HUES64 (cell line): Measurements from ENCODE around the gene MAL.

Experiments
- H3K27ac ChIP-seq: 2 replicates; pipeline ENCODE4 v1.7.0; 2013; ENCODE audit warnings: low read depth, low read length, inconsistent platforms
- H3K27me3 ChIP-seq: 2 replicates; pipeline ENCODE4 v1.6.1; 2013; ENCODE audit warnings: mild to moderate bottlenecking, low read length; ENCODE audit not compliant: insufficient read depth
- H3K36me3 ChIP-seq: 2 replicates; pipeline ENCODE4 v1.6.1; 2013; ENCODE audit warnings: mild to moderate bottlenecking, low read length; ENCODE audit not compliant: insufficient read depth
- H3K4me1 ChIP-seq: 2 replicates; pipeline ENCODE4 v1.6.1; 2013; ENCODE audit warnings: mild to moderate bottlenecking, low read length, moderate library complexity; ENCODE audit not compliant: insufficient read depth
- H3K4me3 ChIP-seq: 2 replicates; pipeline ENCODE4 v1.5.1; 2013; ENCODE audit warnings: mild to moderate bottlenecking, low read length, moderate library complexity
- H3K9ac ChIP-seq: 2 replicates; pipeline ENCODE4 v1.6.1; 2013; ENCODE audit warnings: mild to moderate bottlenecking, low read depth, low read length
- H3K9me3 ChIP-seq: 2 replicates; pipeline ENCODE4 v1.6.1; 2013; ENCODE audit warnings: low read depth, low read length; ENCODE audit not compliant: insufficient read depth
- WGBS: fragments of 150-250, 120-280 bp; methylation state at CpG from one replicate; pipeline ENCODE4 v1.1.7; 2013; ENCODE audit warnings: missing lambda C conversion rate; 5-methylcytosine and 5-hydroxymethylcytosine counted together

Gene MAL

GRCh38 chr2:95043300-95044093 lies 18.0 kb downstream of the MAL start:
- H3K4me1 ChIP-seq = peaks cover 4% of the 10 kb centered on the region; the same call in 1 of the 2 replicates
- no peak overlapping the region for H3K27ac ChIP-seq
- H3K9ac ChIP-seq = no peak overlapping the region
- no peaks in the 10 kb centered on the region for H3K9me3 ChIP-seq
- H3K4me3 ChIP-seq = no peak overlapping the region
- no peaks in the 10 kb centered on the region for H3K36me3 ChIP-seq
- no peaks in the 10 kb centered on the region for H3K27me3 ChIP-seq
- 56% methylated on average over 17 of the region's 17 CpGs for WGBS

- H3K4me3 ChIP-seq = no peak overlapping the region
- H3K4me1 ChIP-seq = peaks cover 4% of the 10 kb centered on the region; the same call in 1 of the 2 replicates
- H3K36me3 ChIP-seq = no peaks in the 10 kb centered on the region
- WGBS = 93% methylated on average over 5 of the region's 5 CpGs
- no peak overlapping the region for H3K9ac ChIP-seq
- H3K27me3 ChIP-seq = no peaks in the 10 kb centered on the region
- H3K9me3 ChIP-seq = no peaks in the 10 kb centered on the region
- no peak overlapping the region for H3K27ac ChIP-seq
Observed at GRCh38 chr2:95044601-95045000, 19.1 kb downstream of the MAL start.

GRCh38 chr2:95046371-95047112 lies 21.0 kb downstream of the MAL start:
- H3K27ac ChIP-seq = no peak overlapping the region
- no peak overlapping the region for H3K9ac ChIP-seq
- H3K4me3 ChIP-seq = no peak overlapping the region
- H3K27me3 ChIP-seq = no peaks in the 10 kb centered on the region
- no peaks in the 10 kb centered on the region for H3K9me3 ChIP-seq
- WGBS = 91% methylated on average over 13 of the region's 13 CpGs
- no peaks in the 10 kb centered on the region for H3K36me3 ChIP-seq
- peaks cover 4% of the 10 kb centered on the region; the same call in 1 of the 2 replicates for H3K4me1 ChIP-seq

- H3K27me3 ChIP-seq = no peaks in the 10 kb centered on the region
- peaks cover 4% of the 10 kb centered on the region; the same call in 1 of the 2 replicates for H3K4me1 ChIP-seq
- H3K9ac ChIP-seq = no peak overlapping the region
- H3K4me3 ChIP-seq = no peak overlapping the region
- WGBS = 91% methylated on average over 17 of the region's 17 CpGs
- no peak overlapping the region for H3K27ac ChIP-seq
- no peaks in the 10 kb centered on the region for H3K36me3 ChIP-seq
- H3K9me3 ChIP-seq = no peaks in the 10 kb centered on the region
Observed at GRCh38 chr2:95047629-95048510, 22.4 kb downstream of the MAL start.

GRCh38 chr2:95048825-95049682 lies 23.5 kb downstream of the MAL start:
- Histone ChIP-seq H3K27me3 (no peaks in the 10 kb centered on the region), H3K9ac (no peak overlapping the region), H3K9me3 (no peaks in the 10 kb centered on the region), H3K4me3 (no peak overlapping the region), H3K27ac (no peak overlapping the region), H3K36me3 (no peaks in the 10 kb centered on the region), H3K4me1 (peaks cover 3% of the 10 kb centered on the region; the same call in 1 of the 2 replicates)
- WGBS = 90% methylated on average over 15 of the region's 15 CpGs

GRCh38 chr2:95049683-95049955 lies 24.1 kb downstream of the MAL start:
- Histone ChIP-seq H3K27ac (no peak overlapping the region), H3K4me3 (no peak overlapping the region), H3K9me3 (no peaks in the 10 kb centered on the region), H3K4me1 (peaks cover 3% of the 10 kb centered on the region; the same call in 1 of the 2 replicates), H3K36me3 (no peaks in the 10 kb centered on the region), H3K9ac (no peak overlapping the region), H3K27me3 (no peaks in the 10 kb centered on the region)
- WGBS = 92% methylated on average over 10 of the region's 10 CpGs

GRCh38 chr2:95049961-95050360 lies 24.5 kb downstream of the MAL start:
- H3K9me3 ChIP-seq = no peaks in the 10 kb centered on the region
- H3K4me3 ChIP-seq = no peak overlapping the region
- H3K36me3 ChIP-seq = no peaks in the 10 kb centered on the region
- WGBS = 89% methylated on average over 5 of the region's 6 CpGs
- H3K27ac ChIP-seq = no peak overlapping the region
- H3K9ac ChIP-seq = no peak overlapping the region
- peaks cover 3% of the 10 kb centered on the region; the same call in 1 of the 2 replicates for H3K4me1 ChIP-seq
- no peaks in the 10 kb centered on the region for H3K27me3 ChIP-seq

GRCh38 chr2:95050385-95051300 lies 25.1 kb downstream of the MAL start:
- Histone ChIP-seq H3K4me1 (peaks cover 3% of the 10 kb centered on the region; the same call in 1 of the 2 replicates), H3K27me3 (no peaks in the 10 kb centered on the region), H3K27ac (no peak overlapping the region), H3K9me3 (no peaks in the 10 kb centered on the region), H3K36me3 (no peaks in the 10 kb centered on the region), H3K9ac (no peak overlapping the region), H3K4me3 (no peak overlapping the region)
- 92% methylated on average over 7 of the region's 7 CpGs for WGBS

- H3K9ac ChIP-seq = no peak overlapping the region
- WGBS = 89% methylated on average over 10 of the region's 10 CpGs
- no peak overlapping the region for H3K27ac ChIP-seq
- H3K4me3 ChIP-seq = no peak overlapping the region
- H3K27me3 ChIP-seq = no peaks in the 10 kb centered on the region
- H3K36me3 ChIP-seq = no peaks in the 10 kb centered on the region
- H3K4me1 ChIP-seq = peaks cover 3% of the 10 kb centered on the region; the same call in 1 of the 2 replicates
- no peaks in the 10 kb centered on the region for H3K9me3 ChIP-seq
Observed at GRCh38 chr2:95051626-95052025, 26.1 kb downstream of the MAL start.
